T-helper 9 cell (primary cell): ENCODE results near the gene CYLD.

Experiments
- DNase-seq: peaks from one replicate; pipeline ENCODE4 v3.0.0-alpha.2; 2020

The CYLD gene

DNA sequence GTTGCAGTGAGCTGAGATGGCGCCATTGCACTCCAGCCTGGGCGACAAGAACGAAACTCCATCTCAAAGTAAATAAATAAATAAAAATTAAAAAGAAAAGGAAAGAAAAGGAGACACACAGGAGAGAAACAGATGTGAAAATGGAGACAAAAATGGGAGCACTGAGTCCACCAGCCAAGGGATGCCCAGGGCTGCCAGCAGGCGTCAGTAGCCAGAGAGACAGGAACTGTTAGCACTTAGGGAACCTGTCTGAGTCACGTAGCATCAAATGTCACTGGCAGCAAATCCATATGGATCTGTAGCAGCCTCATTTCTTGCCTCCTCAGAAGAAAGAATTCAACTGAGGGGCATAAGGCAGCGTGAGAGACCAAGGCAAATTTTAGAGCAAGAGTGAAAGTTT is 79.7 kb downstream of the CYLD start:
- DNase-seq = no peak

DNA sequence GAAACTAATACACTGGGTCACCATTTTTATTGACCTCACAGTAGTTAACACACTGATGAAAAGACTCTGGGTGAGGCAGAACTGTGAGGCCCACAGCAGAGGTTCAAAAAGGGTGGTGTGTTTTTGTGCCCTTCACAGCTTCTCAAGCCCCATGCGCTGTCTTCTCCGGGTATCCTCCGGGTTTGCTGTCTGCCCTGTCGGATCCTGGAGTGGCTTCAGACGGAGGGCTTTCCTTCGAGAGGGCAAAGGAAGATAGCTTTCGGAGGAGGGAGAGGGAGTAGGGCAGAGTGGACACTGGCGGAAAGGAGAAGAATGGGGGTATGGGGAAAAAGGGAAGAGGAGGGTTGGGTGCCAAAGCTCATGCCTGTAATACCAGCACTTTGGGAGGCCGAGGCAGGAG is 80.8 kb downstream of the CYLD start:
- no peak for DNase-seq

DNA sequence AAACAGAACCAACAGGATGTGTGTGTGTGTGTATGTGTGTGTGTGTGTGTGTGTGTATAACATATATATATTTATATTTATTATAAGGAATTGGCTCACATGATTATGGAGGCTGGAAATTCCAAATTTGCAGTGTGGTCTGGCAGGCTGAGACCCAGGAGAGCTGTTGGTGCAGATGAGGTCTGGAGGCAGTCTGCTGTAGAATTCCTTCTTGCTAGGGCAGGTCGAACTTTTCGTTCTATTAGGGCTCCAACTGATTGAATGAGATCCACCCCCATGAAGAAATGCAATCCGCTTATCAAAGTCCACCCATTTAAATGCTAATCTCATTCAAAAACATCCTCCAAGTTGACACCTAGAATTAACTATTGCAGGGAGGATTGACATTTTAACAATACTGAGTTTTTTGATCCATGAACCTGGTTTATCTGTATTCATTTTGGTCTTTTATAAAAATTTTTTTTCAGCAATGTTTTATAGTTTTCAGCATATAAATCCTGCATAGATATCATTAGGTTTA is 85.0 kb downstream of the CYLD start:
- DNase-seq = no peak

DNA sequence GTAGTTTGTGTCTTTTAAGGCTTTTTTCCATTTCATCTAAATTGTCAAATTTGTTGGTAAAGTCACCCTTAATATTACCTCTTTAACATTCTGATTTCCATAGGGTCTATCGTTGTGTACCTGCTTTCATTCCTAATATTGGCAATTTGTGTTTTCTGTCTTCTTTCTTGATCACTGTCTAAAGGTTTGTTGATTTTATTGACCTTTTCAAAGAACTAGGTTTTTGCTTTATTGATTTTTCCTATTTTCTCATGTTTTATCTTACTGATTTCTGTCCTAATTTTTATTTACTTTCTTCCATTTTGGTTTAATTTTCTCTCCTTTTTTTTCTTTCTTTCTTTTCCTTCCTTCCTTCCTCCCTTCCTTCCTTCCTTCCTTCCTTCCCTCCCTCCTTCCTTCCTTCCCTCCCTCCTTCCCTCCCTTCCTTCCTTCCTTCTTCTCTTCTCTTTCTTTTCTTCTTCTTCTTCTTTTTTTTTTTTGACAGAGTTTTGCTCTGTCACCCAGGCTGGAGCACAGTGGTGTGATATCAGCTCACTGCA is 86.3 kb downstream of the CYLD start:
- DNase-seq = no peak

DNA sequence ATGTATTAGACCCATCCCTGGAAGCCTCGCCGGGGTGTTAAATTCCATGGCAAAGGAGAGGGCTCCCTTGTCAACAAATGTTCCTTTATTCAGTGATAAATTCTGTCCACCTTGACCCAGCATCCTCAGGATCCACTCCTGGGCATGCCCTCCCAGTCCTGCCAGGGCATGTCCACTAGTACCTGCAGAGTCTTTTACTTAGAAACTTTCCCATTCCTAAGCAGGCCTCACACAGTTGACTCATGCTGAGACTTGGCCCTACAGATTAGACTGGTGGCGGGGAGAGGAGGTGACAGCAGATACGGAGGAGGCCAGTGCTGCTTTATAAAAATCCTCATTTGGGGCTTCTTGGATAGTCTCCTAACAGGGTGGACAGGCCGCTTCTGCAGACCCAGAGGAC is 88.8 kb downstream of the CYLD start:
- DNase-seq = no peak

DNA sequence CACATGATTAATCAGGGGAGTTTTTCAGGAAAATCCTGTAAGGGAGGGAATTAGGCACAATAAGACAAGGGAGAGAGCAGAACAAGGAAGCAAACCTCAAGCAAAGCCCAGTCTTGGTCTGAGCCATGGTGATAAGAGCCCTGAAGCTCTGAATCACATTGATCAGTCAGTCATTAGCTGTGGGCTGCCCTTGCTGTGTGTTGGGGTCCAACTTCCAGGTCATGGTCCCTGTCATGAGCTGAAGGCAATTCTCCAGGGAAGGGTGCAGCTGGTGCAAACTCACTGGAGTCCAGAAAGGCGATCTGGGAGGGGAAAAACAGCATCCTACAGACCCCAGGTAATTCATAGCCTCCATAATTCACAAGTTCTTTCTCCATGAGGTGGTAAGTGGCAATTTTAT is 89.9 kb downstream of the CYLD start:
- no peak for DNase-seq

DNA sequence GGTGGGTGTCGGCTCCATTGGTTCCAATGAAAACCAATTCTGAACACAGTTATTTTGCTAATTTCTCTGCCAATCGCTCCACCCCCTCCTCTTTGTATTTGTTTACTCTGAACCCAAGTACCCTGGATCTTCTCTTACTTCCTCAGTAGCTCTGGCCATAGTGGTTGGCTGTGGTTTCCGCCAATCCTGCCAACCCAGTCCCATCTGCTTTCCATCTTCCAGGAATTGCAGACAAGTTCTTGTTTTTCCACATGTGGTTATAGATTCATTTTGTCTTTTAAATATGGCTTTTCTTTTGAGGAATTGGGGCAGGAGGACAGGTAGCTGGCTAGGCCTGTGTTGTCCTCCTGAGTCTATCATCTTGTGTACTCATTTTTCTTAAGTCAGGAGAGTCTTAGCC is 92.0 kb downstream of the CYLD start:
- DNase-seq = no peak

DNA sequence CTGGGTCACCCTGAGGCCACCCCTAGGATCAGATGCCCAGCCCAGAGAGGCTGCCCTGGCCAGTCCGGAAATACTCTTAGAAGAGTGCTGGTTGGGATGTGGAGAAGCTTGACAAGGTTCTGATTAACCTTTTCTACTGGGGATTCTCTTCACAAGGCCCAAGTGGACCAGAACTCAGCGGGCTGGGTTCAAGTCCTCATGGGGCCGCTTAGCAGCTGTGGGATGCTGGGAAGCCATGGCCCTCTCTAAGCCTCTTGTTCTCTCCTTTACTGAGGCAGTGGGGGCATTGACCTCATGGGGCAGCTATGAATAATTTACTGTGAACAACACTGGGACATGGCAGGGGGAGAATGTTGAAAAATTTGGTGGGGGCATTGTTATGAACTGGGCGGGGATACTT is 92.8 kb downstream of the CYLD start:
- DNase-seq = no peak

DNA sequence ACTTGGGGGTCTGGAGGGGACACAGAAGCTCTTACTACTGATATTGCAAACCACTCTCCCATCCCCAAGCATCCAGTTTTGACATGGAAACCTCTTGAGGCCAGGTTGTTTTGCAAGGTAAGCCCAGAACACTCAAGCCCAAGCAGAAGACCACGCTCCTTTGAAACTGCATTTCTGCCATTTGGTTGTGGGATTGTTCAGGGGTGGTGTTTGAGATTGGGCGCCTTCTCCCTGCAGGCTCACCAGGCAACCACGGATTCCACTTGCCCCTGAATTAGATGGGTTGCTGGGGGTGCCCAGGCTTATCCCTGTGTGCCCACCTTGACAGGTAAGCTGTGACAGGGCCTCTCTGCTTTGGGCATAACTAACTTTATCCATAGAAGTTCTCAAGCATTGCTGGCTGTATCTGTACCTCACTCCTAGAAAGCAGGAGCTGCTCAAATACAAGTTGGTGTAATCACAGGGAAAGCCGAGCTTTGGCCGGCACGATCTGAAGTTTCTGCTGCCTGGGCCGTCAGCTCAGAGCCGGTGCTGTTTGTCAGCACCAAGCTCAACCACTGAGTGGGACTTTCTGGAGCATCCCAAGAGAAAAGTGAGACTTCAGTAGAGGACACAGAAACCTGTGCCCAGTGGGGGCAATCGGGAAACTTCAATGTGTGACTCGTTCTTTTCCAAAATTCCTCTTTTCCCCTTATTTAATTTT is 93.6 kb downstream of the CYLD start:
- no peak for DNase-seq

DNA sequence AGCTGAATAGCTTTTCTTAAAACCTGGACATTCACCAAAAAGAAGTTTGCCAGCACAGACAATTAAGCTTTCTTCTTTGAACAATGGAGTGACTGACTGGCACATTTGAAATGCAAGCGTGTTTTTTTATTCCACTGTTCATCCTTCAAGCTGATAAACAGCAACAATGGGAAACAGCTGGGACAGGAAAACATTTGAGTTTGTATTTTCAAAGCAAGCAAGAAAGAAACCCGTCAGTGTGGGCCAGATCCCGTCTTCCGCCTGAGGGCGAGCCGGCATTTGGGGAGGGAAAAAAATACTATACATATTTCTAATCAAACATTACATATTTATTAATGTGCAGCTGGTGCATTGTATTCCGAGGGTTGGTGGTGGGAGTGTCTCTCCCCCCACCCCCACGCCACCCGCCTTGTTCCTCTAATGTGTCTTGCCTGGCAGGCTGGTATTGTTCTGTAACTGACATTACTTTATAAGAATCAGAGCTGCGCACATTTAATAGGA is 94.3 kb downstream of the CYLD start:
- DNase-seq = no peak

DNA sequence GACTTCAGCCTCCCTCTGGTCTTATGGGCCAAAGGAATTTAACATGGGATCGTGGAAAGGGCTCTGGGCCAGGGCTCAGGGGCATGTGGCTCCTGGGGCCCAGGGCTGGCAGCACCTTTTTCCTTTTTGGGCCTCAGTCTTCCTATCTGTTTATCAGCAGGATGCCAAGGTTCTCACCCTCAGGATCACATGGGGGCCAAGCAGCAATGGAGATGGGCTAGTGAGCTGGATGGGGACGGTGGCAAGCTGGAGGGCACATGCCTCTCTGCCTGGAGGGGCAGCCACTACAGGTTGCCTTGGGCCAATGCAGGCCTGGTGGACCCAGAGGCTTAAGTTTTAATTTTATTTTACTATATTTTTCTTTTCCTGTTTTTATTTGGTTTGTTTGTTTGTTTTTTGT is 95.4 kb downstream of the CYLD start:
- DNase-seq = no peak

DNA sequence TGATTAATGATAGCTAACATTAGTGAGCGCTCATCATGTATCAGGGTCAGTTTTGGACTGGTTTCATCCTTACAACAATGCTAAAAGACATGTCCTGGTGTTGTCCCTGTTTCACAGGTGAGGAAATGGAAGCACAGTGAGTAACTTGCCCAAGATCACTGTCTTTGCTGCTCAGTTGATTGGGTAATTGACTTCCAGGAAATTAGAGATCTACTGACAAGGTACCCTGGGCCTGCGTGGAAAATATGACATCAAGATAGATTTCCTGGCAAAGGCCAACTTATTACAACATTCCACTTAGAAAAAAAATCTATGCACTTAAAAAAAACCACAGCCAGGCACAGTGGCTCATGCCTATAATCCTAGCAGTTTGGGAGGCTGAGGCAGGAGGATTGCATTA is 96.3 kb downstream of the CYLD start:
- no peak for DNase-seq

DNA sequence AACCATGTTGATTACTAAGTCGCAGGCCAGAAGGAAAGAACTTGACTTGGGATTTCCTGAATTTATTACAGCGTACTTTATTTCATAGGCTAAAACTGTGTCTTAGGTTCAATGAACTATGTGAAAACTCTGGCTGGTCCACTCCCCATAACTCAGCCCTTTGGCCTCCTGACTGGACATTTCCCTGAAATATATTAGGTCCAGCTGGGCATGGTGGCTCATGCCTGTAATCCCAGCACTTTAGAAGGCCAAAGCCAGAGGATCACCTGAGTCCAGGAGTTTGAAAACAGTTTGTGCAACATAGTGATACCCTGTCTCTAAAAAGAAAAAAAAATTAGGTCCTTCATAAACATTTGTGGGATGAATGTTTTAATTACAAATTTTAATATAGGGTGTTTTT is 97.0 kb downstream of the CYLD start:
- DNase-seq = no peak

DNA sequence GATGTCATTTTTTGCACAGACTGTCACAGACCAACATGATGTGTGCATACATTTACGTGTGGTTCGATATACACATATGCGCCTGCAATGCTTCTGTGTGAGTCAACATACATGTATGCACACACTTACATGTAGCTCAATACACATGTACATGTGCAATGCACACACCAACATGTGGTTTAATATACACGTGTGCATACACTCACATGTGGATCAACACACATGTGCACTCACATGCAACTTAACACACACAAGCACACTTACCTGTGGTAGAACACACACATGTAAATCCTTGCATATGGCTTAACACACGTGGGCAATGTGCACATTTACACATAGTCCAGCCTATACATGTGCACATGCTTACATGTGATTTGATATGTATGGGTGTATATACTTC is 97.5 kb downstream of the CYLD start:
- no peak for DNase-seq

DNA sequence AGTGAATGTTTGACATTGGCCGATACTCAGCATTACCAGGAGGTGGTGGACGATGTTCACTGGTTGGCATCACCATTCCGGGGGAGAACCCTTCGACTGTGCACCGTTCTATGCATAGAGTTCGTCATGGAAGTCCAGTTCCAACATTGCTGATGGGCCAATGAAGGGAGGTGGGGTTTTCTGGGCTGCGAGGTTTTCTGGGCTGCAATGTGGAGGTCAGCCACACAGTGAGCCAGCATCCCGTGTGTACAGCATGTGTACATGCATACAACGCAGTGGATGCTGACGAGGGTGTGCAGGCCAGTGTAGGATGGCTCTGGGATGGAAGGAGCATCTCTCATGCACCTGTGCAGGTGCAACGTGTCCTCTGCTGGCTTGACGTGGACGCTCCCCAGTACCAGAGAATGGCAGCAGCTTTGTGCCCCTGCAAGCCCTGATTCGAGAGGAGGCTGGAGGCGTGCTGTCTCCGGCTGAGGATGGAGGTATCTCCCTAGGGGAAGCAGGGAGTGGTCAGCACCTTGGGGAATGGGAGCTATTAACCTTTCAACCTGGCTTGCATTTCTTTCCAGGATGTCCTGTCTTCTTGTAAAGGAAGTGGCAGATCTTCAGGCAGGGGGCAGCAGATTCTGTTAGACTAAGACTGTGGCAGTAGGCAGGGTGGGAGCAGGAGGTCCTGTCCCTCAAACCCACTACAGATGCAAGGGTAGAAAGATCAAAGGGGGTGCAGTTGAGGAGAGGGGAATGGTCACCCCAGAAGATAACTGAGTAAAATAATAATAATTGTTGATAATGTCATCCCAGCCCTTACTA is 98.2 kb downstream of the CYLD start:
- no peak for DNase-seq

DNA sequence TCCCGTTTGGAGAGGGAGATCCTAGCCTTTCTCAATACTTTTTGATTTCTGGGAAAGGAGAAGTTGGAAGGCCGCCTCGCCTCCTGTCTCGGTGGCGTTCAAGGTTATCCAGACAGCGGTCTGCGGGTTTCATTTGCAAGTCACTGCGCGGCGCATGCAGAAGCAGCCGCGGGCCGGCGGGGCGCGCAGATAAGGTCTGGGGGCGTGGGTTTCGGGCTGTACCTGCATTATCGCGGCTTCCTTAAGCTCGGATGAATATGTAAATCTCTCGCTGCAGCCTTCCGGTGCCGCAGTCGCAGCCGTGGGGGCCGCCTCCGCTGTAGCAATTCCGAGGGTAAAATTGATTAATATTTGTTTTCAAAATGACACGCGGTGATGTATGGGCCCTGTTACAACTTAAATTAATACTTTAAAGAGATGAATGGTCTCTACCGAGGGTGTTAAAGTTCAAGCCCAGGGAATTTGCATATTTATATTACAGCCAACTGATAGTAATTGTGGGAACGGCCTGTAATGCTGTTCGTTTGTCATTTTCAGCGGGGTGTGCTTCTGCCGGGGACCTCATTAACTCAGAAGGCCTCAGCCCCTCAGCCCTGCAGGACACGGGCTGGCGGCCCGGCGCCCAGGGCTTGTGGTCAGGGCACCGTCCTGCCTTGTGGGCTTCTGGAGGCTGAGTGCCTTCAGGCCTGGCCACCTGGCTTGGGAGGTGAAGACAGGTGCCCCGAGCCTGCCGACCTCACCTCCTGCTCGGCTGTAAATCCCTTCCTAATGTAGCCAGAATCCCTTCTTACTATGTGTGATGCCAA is 99.4 kb downstream of the CYLD start:
- DNase-seq = peak; percentile 5

DNA sequence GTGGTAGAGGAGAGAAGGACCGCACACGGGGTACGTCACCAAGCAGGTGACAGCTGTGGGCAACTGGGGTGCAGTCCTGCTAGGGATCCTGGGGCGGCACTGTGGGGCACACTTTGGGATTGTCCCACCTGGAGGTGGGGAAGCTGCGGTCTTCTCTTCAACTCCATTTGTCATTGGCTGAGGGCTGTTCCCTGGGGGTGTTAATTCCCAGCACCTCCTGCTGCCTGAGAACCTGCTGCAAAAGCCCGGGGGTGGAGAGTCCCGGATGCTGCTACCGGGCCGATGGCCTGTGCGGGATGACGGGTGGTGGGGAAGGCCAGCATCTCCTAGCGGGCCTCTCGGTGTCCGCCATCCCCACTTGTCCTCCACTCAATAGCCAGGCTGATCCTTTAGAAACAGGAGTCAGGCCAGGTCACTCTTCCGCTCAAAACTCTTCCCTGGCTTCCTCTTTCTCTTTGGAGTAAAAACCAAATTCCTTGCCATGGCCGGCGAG is 100.2 kb downstream of the CYLD start:
- DNase-seq = no peak

DNA sequence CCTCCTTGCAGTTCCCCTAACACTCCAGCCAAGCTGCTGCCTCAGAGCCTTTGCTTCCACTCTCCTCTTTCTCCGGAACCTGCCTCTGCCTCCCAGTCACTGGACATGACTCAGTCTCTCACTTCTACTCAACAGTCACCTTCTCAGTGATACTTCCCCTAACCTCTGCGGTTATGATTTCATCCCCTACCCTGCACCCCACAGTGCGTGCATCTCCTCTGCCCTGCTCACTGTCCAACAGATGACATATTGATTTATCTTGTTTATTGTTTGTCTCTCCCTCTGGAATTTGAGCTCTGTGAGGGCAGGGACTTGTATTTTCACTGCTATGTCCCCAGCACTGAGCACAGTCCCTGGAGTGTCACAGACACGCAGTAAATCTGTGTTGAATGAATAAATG is 100.7 kb downstream of the CYLD start:
- DNase-seq = no peak

DNA sequence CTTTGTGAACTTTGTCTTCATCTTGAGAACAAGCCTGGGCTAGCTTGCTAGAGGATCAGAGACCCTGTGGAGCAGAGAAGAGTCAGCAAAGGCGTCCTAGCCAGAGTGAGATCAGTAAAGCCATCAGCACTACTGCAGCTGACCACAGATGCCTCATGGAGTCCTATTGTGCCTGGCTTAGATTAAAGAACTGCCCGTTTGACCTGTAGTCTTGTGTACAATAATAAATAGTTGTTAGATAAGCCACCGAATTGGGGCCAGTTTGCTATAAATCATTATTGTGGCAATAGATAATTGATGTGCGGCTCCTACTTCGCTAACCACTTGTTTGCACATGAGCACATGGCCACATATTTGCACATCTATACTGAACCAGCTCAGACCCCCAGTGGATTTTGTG is 103.0 kb downstream of the CYLD start:
- DNase-seq = no peak

DNA sequence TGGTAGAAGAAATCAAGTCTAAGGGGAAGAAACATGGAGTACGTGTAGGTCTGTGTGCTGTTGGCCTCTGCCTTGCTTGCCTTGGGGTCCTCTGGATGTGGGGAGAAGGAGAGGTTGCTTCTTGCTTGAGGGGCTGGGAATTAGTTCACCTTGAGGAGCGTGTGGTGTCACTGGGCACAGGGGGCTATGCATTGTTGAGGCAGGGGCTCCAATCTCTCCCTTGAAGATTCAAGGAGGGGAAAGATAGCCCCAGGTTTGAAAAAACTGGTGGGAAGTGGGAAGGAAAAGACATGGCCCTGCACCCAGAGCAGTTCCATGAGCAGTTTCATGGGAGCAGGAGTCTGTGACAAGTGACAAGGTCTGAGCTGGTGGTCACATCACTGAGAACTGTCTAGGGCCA is 103.4 kb downstream of the CYLD start:
- DNase-seq = no peak

DNA sequence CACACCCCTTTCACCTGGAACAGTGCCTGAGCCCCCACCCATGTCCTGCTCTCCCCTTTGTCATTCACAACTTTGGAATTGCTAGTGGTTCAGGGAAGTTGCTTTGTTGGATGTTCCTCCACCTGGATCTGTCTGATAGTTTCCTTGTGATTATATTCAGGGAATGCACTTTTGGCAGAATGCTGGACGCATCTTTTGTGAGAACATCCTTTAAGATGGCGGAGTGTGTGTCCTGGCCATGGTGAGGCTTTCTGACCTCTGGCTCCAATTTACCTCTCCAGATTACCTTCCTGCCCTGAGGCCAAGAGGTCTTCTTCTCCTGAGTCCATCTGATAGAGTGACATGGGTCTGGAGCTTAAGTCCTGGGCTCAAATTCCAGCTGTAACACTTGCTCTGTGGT is 104.6 kb downstream of the CYLD start:
- DNase-seq = no peak

DNA sequence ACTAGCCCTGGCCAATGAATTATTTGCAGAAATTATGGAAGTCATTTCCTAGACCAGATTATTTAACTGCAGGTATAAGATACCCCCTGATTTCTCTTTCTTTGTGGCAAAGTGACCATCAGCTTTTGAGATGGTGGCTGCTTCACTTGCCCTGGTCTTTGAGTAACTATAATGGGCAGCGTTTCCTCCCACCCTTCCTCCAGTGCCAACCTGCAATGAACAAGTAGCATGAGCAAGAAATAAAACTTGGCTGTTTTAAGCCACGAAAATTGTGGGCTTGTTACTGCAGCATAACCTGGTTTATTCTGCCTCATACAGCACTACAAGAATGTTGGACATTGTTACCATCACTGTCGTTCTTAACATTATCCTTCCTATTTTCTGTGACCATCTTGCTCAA is 105.3 kb downstream of the CYLD start:
- DNase-seq = no peak
